Activated effector memory CD4-positive, alpha-beta T cell treated with Interleukin-2 at 50 U/mL for 16 hours (primary cell): ENCODE measurements around the gene AADAC.
"Not testable (repeated sequence)": the region's sequence is repeated elsewhere in the genome, so short reads cannot be mapped to it uniquely, and the experiment has no call there.

Experiments used
- DNase-seq: peaks from one replicate; pipeline ENCODE4 v3.0.0-alpha.2; 2020

Gene AADAC

GRCh38 chr3:151863611-151864010 lies 49.7 kb downstream of the AADAC start:
- DNase-seq, result no peak

- DNase-seq, result no peak
Observed at GRCh38 chr3:151864423-151865101, 50.6 kb downstream of the AADAC start.

- DNase-seq, result no peak
Observed at GRCh38 chr3:151866711-151867410, 52.9 kb downstream of the AADAC start.

- DNase-seq, result no peak
Observed at GRCh38 chr3:151867666-151868065, 53.8 kb downstream of the AADAC start.

GRCh38 chr3:151869181-151869580 lies 55.3 kb downstream of the AADAC start:
- DNase-seq, result no peak

GRCh38 chr3:151871639-151872468 lies 57.9 kb downstream of the AADAC start:
- DNase-seq, result no peak

GRCh38 chr3:151873398-151873797 lies 59.5 kb downstream of the AADAC start, which contains the start of gene SUCNR1:
Gene SUCNR1 (plus strand): TSS chr3:151873643. CDS start chr3:151879893, 6,250 bp downstream.
- DNase-seq, result no peak

GRCh38 chr3:151874079-151874478 lies 60.2 kb downstream of the AADAC start:
- not testable (repeated sequence) for DNase-seq

GRCh38 chr3:151875759-151876158 lies 61.8 kb downstream of the AADAC start:
- no peak for DNase-seq

- no peak for DNase-seq
Observed at GRCh38 chr3:151877269-151877668, 63.4 kb downstream of the AADAC start.
